DND-41 (cell line): Measurements from ENCODE around the gene KAT2B.

Source experiments
- ATAC-seq: fragments of 200-7000 bp; cut with Tn5 transposase; 3 replicates; pipeline ENCODE4 v1.9.1; 2021; ENCODE audit warnings: low read depth; ENCODE audit not compliant: insufficient read depth
- DNase-seq: peaks from one replicate; pipeline ENCODE4 v3.0.0-alpha.2; 2020
- H2AFZ ChIP-seq: 2 replicates; pipeline ENCODE4 v1.6.0; 2012; ENCODE audit warnings: low read depth, low read length
- H3K27ac ChIP-seq: 2 replicates; pipeline ENCODE4 v1.5.1; 2012; ENCODE audit warnings: low read length, inconsistent platforms
- H3K27me3 ChIP-seq: fragments of 200-600 bp; sonication (generic); 2 replicates; pipeline ENCODE4 v1.6.0; 2012; ENCODE audit warnings: low read length, mild to moderate bottlenecking, inconsistent platforms; ENCODE audit not compliant: insufficient read depth, poor library complexity
- H3K36me3 ChIP-seq: 2 replicates; pipeline ENCODE4 v1.5.1; 2012; ENCODE audit warnings: low read length, inconsistent platforms; ENCODE audit not compliant: insufficient read depth
- H3K4me1 ChIP-seq: 2 replicates; pipeline ENCODE4 v1.5.1; 2012; ENCODE audit warnings: mild to moderate bottlenecking, low read length; ENCODE audit not compliant: insufficient read depth
- H3K4me2 ChIP-seq: 2 replicates; pipeline ENCODE4 v1.6.0; 2012; ENCODE audit warnings: mild to moderate bottlenecking, moderate library complexity, low read length, inconsistent platforms; ENCODE audit not compliant: insufficient read depth
- H3K4me3 ChIP-seq, 2 experiments: fragments of 200-600 bp in 1 of 2; shearing (Covaris generic) in 1 of 2; 2 replicates each; pipeline ENCODE4 v1.5.1; 2012 to 2016; ENCODE audit warnings: inconsistent platforms in 2 of 2, low read length in 2 of 2, mild to moderate bottlenecking in 2 of 2, low read depth in 1 of 2, moderate library complexity in 1 of 2
- H3K79me2 ChIP-seq: 2 replicates; pipeline ENCODE4 v1.6.0; 2012; ENCODE audit warnings: low read length, inconsistent platforms; ENCODE audit not compliant: insufficient read depth
- H3K9ac ChIP-seq: 2 replicates; pipeline ENCODE4 v1.6.0; 2012; ENCODE audit warnings: low read depth, mild to moderate bottlenecking, inconsistent platforms, low read length, moderate library complexity
- H3K9me3 ChIP-seq: 2 replicates; pipeline ENCODE4 v1.5.1; 2012; ENCODE audit warnings: low read length, moderate library complexity, mild to moderate bottlenecking, inconsistent platforms; ENCODE audit not compliant: insufficient read depth, severe bottlenecking
- H4K20me1 ChIP-seq: 2 replicates; pipeline ENCODE4 v1.6.0; 2012; ENCODE audit warnings: low read length; ENCODE audit not compliant: insufficient read depth
- EZH2 ChIP-seq: IDR thresholded peaks from 3 replicates; pipeline ENCODE4 v1.6.1; 2012; ENCODE audit warnings: borderline replicate concordance, low read depth, mild to moderate bottlenecking, moderate library complexity, low read length, inconsistent platforms; ENCODE audit not compliant: severe bottlenecking
- TF ChIP-seq, protein P1 (sequence below): IDR thresholded peaks from 2 replicates; pipeline ENCODE4 v1.5.1; 2012; ENCODE audit warnings: borderline replicate concordance, low read length, moderate library complexity, mild to moderate bottlenecking; ENCODE audit not compliant: poor library complexity, severe bottlenecking; ENCODE audit errors: extremely low read depth

KAT2B gene

GRCh38 chr3:20077068-20077467, 36.8 kb downstream of the KAT2B start:
- H3K4me2 ChIP-seq: no peak overlapping the region
- H3K9ac ChIP-seq: no peak overlapping the region
- no peak overlapping the region for H3K27ac ChIP-seq
- ATAC-seq (no peak), DNase-seq (no peak)
- peaks cover 4% of the 10 kb centered on the region; the same call in 1 of the 2 replicates for H3K4me1 ChIP-seq
- H3K79me2 ChIP-seq: no peaks in the 10 kb centered on the region
- H2AFZ ChIP-seq: no peak overlapping the region
- H3K4me3 ChIP-seq: no peak overlapping the region
- H4K20me1 ChIP-seq: no peaks in the 10 kb centered on the region
- H3K36me3 ChIP-seq: no peaks in the 10 kb centered on the region
- TF ChIP-seq, protein P1, sequence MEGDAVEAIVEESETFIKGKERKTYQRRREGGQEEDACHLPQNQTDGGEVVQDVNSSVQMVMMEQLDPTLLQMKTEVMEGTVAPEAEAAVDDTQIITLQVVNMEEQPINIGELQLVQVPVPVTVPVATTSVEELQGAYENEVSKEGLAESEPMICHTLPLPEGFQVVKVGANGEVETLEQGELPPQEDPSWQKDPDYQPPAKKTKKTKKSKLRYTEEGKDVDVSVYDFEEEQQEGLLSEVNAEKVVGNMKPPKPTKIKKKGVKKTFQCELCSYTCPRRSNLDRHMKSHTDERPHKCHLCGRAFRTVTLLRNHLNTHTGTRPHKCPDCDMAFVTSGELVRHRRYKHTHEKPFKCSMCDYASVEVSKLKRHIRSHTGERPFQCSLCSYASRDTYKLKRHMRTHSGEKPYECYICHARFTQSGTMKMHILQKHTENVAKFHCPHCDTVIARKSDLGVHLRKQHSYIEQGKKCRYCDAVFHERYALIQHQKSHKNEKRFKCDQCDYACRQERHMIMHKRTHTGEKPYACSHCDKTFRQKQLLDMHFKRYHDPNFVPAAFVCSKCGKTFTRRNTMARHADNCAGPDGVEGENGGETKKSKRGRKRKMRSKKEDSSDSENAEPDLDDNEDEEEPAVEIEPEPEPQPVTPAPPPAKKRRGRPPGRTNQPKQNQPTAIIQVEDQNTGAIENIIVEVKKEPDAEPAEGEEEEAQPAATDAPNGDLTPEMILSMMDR: no peak
- no peak for TF ChIP-seq EZH2
- H3K27me3 ChIP-seq: no peaks in the 10 kb centered on the region
- H3K9me3 ChIP-seq: no peaks in the 10 kb centered on the region

GRCh38 chr3:20078194-20078714, 38.0 kb downstream of the KAT2B start:
- H3K4me2 ChIP-seq: no peak overlapping the region
- no peak for ATAC-seq
- no peak for DNase-seq

GRCh38 chr3:20079621-20080020, 39.4 kb downstream of the KAT2B start:
- no peak overlapping the region for H2AFZ ChIP-seq
- no peaks in the 10 kb centered on the region for H4K20me1 ChIP-seq
- no peak for ATAC-seq
- no peak overlapping the region for H3K4me3 ChIP-seq
- no peaks in the 10 kb centered on the region for H3K36me3 ChIP-seq
- H3K4me1 ChIP-seq: peaks cover 4% of the 10 kb centered on the region; the same call in 1 of the 2 replicates
- no peak for DNase-seq
- no peaks in the 10 kb centered on the region for H3K27me3 ChIP-seq
- no peak overlapping the region for H3K27ac ChIP-seq
- H3K9me3 ChIP-seq: no peaks in the 10 kb centered on the region
- TF ChIP-seq, protein P1: no peak
- TF ChIP-seq EZH2: no peak
- no peak overlapping the region for H3K4me2 ChIP-seq
- H3K79me2 ChIP-seq: no peaks in the 10 kb centered on the region
- no peak overlapping the region for H3K9ac ChIP-seq

More at GRCh38 chr3:20078194-20078714, 38.0 kb downstream of the KAT2B start:
- no peak for TF ChIP-seq EZH2
- TF ChIP-seq, protein P1: no peak
- Histone ChIP-seq H3K79me2 (no peaks in the 10 kb centered on the region), H3K4me1 (peaks cover 4% of the 10 kb centered on the region; the same call in 1 of the 2 replicates), H4K20me1 (no peaks in the 10 kb centered on the region), H3K27me3 (no peaks in the 10 kb centered on the region), H3K36me3 (no peaks in the 10 kb centered on the region), H2AFZ (no peak overlapping the region), H3K4me3 (no peak overlapping the region), H3K27ac (no peak overlapping the region), H3K9me3 (no peaks in the 10 kb centered on the region), H3K9ac (no peak overlapping the region)
